Retinal pigment epithelial cell (primary cell): ENCODE measurements around the gene CALD1.

Experiments
- DNase-seq: peaks from one replicate; pipeline ENCODE4 v3.0.0-alpha.2; 2010; ENCODE audit warnings: low read depth
- H3K4me3 ChIP-seq: 2 replicates; pipeline ENCODE4 v1.5.1; 2011; ENCODE audit warnings: mild to moderate bottlenecking, low read length, control low read depth, moderate library complexity
- TF ChIP-seq, protein P1 (sequence below): conservative IDR thresholded peaks from 2 replicates; pipeline ENCODE4 v1.5.1; 2011; ENCODE audit warnings: low read depth, low read length, control low read depth, inconsistent platforms

The CALD1 gene

DNA sequence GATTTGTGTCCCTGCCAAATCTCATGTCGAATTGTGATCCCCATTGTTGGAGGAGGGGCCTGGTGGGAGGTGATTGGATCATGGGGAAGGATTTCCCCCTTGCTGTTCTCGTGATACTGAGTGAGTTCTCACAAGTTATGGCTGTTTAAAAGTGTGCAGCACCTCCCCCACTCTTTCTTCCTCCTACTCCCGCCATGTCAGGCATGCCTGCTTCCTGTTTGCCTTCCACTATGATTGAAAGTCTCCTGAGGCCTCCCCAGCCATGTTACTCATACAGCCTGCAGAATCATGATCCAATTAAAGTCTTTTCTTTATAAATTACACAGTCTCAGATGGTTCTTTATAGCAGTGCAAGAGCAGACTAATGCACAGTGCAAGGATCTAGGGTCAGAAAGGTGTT lies 75.4 kb downstream of the CALD1 start:
- no peak overlapping the region for H3K4me3 ChIP-seq
- DNase-seq = no peak
- TF ChIP-seq, protein P1, sequence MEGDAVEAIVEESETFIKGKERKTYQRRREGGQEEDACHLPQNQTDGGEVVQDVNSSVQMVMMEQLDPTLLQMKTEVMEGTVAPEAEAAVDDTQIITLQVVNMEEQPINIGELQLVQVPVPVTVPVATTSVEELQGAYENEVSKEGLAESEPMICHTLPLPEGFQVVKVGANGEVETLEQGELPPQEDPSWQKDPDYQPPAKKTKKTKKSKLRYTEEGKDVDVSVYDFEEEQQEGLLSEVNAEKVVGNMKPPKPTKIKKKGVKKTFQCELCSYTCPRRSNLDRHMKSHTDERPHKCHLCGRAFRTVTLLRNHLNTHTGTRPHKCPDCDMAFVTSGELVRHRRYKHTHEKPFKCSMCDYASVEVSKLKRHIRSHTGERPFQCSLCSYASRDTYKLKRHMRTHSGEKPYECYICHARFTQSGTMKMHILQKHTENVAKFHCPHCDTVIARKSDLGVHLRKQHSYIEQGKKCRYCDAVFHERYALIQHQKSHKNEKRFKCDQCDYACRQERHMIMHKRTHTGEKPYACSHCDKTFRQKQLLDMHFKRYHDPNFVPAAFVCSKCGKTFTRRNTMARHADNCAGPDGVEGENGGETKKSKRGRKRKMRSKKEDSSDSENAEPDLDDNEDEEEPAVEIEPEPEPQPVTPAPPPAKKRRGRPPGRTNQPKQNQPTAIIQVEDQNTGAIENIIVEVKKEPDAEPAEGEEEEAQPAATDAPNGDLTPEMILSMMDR = no peak

DNA sequence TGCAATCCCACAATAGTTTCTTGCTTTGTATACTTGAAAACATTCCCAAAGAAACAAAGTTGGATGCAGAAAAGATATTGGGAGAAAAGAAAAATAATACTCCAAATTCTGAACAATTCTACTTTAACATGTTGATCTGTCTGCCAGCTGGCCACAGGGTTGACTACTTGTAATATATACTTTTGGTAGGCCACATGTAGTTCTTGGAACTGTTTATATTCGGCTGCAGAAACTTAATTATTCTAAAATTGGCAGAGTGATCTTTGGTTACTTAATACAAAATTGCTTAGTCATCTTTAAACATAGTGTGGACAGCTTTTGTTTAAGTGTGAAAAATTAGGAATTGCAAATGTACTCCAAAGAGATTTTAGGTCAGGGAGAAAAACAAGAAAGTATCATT lies 76.0 kb downstream of the CALD1 start:
- TF ChIP-seq, protein P1 = no peak
- DNase-seq = no peak
- H3K4me3 ChIP-seq = no peak overlapping the region

DNA sequence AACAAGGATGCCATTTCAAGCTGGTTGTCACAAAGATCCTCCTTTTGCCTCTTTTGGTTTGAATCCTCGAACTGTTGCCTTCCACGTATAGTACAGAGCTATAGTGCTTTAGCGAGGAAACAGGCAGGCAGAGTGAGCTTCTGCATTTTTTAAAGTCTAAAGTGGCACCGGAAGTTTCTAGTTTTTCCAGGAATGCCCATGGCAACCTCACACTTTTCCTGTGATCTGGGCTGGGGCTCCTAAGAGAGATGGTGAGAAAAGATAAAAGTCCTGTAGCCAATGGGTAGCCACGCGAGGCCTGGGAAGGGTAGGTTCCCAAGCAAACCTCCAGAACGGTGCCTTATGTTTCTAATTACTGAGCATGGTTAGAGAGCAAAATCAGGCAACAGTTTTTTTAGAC lies 76.7 kb downstream of the CALD1 start:
- no peak overlapping the region for H3K4me3 ChIP-seq
- DNase-seq = no peak
- TF ChIP-seq, protein P1 = no peak

- TF ChIP-seq, protein P1 = no peak
- DNase-seq = no peak
- no peak overlapping the region for H3K4me3 ChIP-seq
Measured at GRCh38 chr7:134856691-134857090, 77.3 kb downstream of the CALD1 start.

- TF ChIP-seq, protein P1 = no peak
- no peak overlapping the region for H3K4me3 ChIP-seq
- DNase-seq = no peak
Measured at GRCh38 chr7:134857958-134858357, 78.5 kb downstream of the CALD1 start.

GRCh38 chr7:134859783-134860182 lies 80.3 kb downstream of the CALD1 start:
- TF ChIP-seq, protein P1 = no peak
- no peak overlapping the region for H3K4me3 ChIP-seq
- no peak for DNase-seq

DNA sequence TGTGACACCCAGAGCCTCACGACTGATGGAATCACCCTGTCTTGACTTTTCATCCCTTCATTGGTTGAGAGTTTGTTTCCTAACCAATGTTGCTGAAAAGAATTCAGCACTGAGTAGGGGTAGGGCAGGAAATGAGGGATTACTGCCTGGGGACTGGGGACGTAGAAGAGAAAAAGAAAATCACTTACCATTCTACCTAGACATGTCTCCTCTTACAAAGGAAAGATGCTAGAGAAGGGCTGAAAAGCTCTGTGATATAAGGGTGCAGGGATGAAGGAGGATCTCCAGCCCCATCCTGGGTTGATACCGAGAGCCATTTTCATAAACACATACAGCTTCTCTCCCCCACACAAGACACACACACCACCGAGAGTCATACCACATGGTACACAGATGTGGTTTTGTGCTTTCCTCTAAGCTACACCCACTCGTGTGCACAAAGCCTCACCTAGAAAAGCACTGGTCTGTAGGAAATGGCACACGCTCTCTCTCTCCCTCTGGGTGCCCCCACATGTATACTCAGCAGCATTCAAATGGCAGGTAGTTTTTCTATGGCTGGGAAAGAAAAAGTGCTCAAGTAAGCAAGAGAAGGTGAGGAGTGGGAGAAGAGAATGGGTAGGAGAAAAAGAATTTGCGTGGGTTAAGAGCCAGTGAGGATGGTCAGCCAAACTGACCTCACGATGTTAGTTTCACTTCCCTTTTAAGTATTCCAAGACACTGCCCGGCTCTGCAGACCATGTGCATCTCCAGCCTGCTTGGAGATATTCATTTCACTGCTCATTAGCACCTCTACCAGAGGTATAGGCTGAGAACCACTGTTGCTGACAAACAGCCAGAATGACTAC lies 85.8 kb downstream of the CALD1 start:
- TF ChIP-seq, protein P1 = no peak
- no peak overlapping the region for H3K4me3 ChIP-seq
- DNase-seq = no peak
